Lower lobe of right lung (tissue), 2 donors: ENCODE measurements around the gene IL13RA1. TPM values are rescaled to one million over a fixed set of nuclear protein-coding genes. Genes with fewer than 3 reads are reported as not detected.
A peak's percentile ranks its signal among the peaks of the same experiment; 100 is the strongest.
"Not testable (repeated sequence)": the region's sequence is repeated elsewhere in the genome, so short reads cannot be mapped to it uniquely, and the experiment has no call there.

ENCODE experiments used
- ATAC-seq, 2 donors: fragments of 200-7000 bp; cut with Tn5 transposase; one replicate each; pipeline ENCODE4 v1.9.1; 2020 to 2022; ENCODE audit warnings: mild to moderate bottlenecking in 2 of 2, moderate library complexity in 2 of 2
- DNase-seq: peaks from one replicate; pipeline ENCODE4 v3.0.0-alpha.2; 2020
- H3K27ac ChIP-seq: fragments of 200-600 bp; one replicate; pipeline ENCODE4 v1.8.0; 2022
- H3K27me3 ChIP-seq: fragments of 200-600 bp; one replicate; pipeline ENCODE4 v1.8.0; 2022; ENCODE audit warnings: low read depth
- H3K36me3 ChIP-seq: fragments of 200-600 bp; one replicate; pipeline ENCODE4 v1.8.0; 2022; ENCODE audit warnings: mild to moderate bottlenecking
- H3K4me1 ChIP-seq: fragments of 200-600 bp; one replicate; pipeline ENCODE4 v1.8.0; 2022
- H3K4me3 ChIP-seq: fragments of 200-600 bp; one replicate; pipeline ENCODE4 v1.8.0; 2022; ENCODE audit warnings: mild to moderate bottlenecking
- H3K9me3 ChIP-seq: fragments of 200-600 bp; one replicate; pipeline ENCODE4 v1.8.0; 2022
- CTCF ChIP-seq: fragments of 200-600 bp; IDR thresholded peaks from one replicate; pipeline ENCODE4 v1.8.0; 2022; ENCODE audit warnings: antibody characterized with exemption, mild to moderate bottlenecking
- intact Hi-C: fragments of 100-400 bp; cut with DNase I; formaldehyde crosslinking; loops from one replicate; pipeline ENCODE4 v1.11.0; 2022
- total RNA-seq: library from RNA; stranded (reverse); fragmentation: NEBNext Ultra II Directional; extraction: Animal tissue kit (Norgen Biotek cat#: 25700); gene quantifications from one replicate; pipeline ENCODE4 v1.2.1, GENCODE V29; 2021
- donor health status: DM: no; HTN: yes; CAD: no; lungs with severe emphysema.

IL13RA1 gene
- total RNA-seq, 1 donor from 2014 or later = 84.0 TPM

- H3K9me3 ChIP-seq = no peaks in the 10 kb centered on the region
- DNase-seq (no peak), ATAC-seq (peak in 1 of 2 donors; percentile 11)
- no peaks in the 10 kb centered on the region for H3K27me3 ChIP-seq
- H3K27ac ChIP-seq = no peak overlapping the region
- intact Hi-C loops = no loop called here
- H3K36me3 ChIP-seq = peaks cover 11% of the 10 kb centered on the region
- no peaks in the 10 kb centered on the region for H3K4me1 ChIP-seq
- TF ChIP-seq CTCF = no peak
- H3K4me3 ChIP-seq = no peak overlapping the region
Observed at GRCh38 chrX:118780509-118780908, 53.1 kb downstream of the IL13RA1 start.

- no peaks in the 10 kb centered on the region for H3K9me3 ChIP-seq
- ATAC-seq (no peak), DNase-seq (no peak)
- H3K27me3 ChIP-seq = no peaks in the 10 kb centered on the region
- H3K27ac ChIP-seq = no peak overlapping the region
- peaks cover 9% of the 10 kb centered on the region for H3K36me3 ChIP-seq
- no peaks in the 10 kb centered on the region for H3K4me1 ChIP-seq
- H3K4me3 ChIP-seq = no peak overlapping the region
- intact Hi-C loops = no loop called here
- no peak for TF ChIP-seq CTCF
Observed at GRCh38 chrX:118780911-118781310, 53.5 kb downstream of the IL13RA1 start.

GRCh38 chrX:118795528-118796280 is 68.3 kb downstream of the IL13RA1 start:
- H3K36me3 ChIP-seq = no peaks in the 10 kb centered on the region
- TF ChIP-seq CTCF = no peak
- H3K4me1 ChIP-seq = no peaks in the 10 kb centered on the region
- DNase-seq (no peak), ATAC-seq (no peak)
- no peak overlapping the region for H3K27ac ChIP-seq
- no peak overlapping the region for H3K4me3 ChIP-seq
- H3K27me3 ChIP-seq = no peaks in the 10 kb centered on the region
- intact Hi-C loops = no loop called here
- H3K9me3 ChIP-seq = no peaks in the 10 kb centered on the region

DNA sequence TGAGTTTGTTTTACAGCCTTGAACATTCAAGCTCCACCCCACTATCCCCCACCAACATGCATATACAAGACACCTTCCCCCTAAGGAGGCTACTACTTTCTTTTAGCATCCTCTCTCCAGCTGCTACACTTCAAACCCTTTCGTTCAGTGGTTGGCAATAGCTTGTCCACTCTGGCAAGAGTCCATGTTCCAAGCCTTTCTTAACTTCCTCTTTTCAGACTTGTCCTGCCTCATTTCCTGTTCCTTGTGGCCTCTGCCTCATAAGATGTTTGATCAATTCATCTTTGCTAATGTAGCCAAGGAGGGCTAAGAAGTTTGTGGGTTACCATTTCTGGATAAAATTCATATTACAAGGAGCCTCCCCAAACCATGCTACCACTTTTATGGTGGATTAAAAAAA is 75.5 kb downstream of the IL13RA1 start:
- DNase-seq (no peak), ATAC-seq (peak; percentile 55 to 72)
- no peaks in the 10 kb centered on the region for H3K4me1 ChIP-seq
- intact Hi-C loops = no loop called here
- H3K9me3 ChIP-seq = no peaks in the 10 kb centered on the region
- no peaks in the 10 kb centered on the region for H3K27me3 ChIP-seq
- no peak overlapping the region for H3K4me3 ChIP-seq
- H3K36me3 ChIP-seq = no peaks in the 10 kb centered on the region
- H3K27ac ChIP-seq = no peak overlapping the region
- no peak for TF ChIP-seq CTCF

GRCh38 chrX:118807151-118808017 is 80.0 kb downstream of the IL13RA1 start:
- Histone ChIP-seq H3K9me3 (no peaks in the 10 kb centered on the region), H3K27me3 (no peaks in the 10 kb centered on the region), H3K27ac (no peak overlapping the region), H3K4me1 (no peaks in the 10 kb centered on the region), H3K4me3 (no peak overlapping the region), H3K36me3 (no peaks in the 10 kb centered on the region)
- peak; percentile 76 to 78 for ATAC-seq
- DNase-seq = no peak
- peak; percentile 61 for TF ChIP-seq CTCF
- intact Hi-C loops = no loop called here

DNA sequence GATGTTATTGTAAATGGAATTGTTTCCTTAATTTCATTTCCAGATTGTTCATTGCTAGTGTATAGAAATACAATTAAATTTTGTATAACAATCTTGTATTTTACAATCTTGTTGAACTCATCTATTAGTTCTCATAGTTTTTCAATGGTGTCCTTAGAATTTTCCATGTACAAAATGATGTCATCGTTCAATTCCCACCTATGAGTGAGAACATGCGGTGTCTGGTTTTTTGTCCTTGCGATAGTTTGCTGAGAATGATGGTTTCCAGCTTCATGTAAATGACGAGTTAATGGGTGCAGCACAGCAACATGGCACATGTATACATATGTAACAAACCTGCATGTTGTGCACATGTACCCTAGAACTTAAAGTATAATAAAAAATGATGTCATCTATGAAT is 89.9 kb downstream of the IL13RA1 start:
- H3K9me3 ChIP-seq, intact Hi-C loops, H3K27me3 ChIP-seq, DNase-seq, H3K27ac ChIP-seq, H3K36me3 ChIP-seq, H3K4me3 ChIP-seq, ATAC-seq, H3K4me1 ChIP-seq: not testable (repeated sequence)
